HepG2 (cell line): ENCODE data around the gene IL32. TPM values are rescaled to one million over a fixed set of nuclear protein-coding genes. Genes with fewer than 3 reads are reported as not detected.

Experiments used
- AFF4 ChIP-seq: sonication (generic); formaldehyde crosslinking; IDR thresholded peaks from 2 replicates; pipeline ENCODE4 v1.4.0; 2020; ENCODE audit warnings: missing genetic modification reagents
- ATRX ChIP-seq: sonication (generic); formaldehyde crosslinking; IDR thresholded peaks from 2 replicates; pipeline ENCODE4 v1.4.0; 2020; ENCODE audit warnings: missing genetic modification reagents, borderline replicate concordance
- DNMT3B ChIP-seq: conservative IDR thresholded peaks from 2 replicates; pipeline ENCODE4 v1.6.1; 2016; ENCODE audit warnings: missing biosample characterization, control low read depth
- GLI4 ChIP-seq: sonication (generic); formaldehyde crosslinking; IDR thresholded peaks from 2 replicates; pipeline ENCODE4 v1.5.1; 2020; ENCODE audit warnings: missing genetic modification reagents, mild to moderate bottlenecking, moderate library complexity, borderline replicate concordance
- HCFC1 ChIP-seq: fragments of 150-350 bp; IDR thresholded peaks from 2 replicates; pipeline ENCODE4 v1.6.1; 2014; ENCODE audit warnings: low read depth, low read length
- KAT2B ChIP-seq: fragments of 150-350 bp; IDR thresholded peaks from 2 replicates; pipeline ENCODE4 v1.6.1; 2014; ENCODE audit warnings: low read depth, low read length, borderline replicate concordance
- MTF2 ChIP-seq: sonication (generic); formaldehyde crosslinking; IDR thresholded peaks from 2 replicates; pipeline ENCODE4 v1.5.0; 2020; ENCODE audit warnings: missing genetic modification reagents, borderline replicate concordance
- NRL ChIP-seq: sonication (generic); formaldehyde crosslinking; IDR thresholded peaks from 2 replicates; pipeline ENCODE4 v1.5.0; 2020; ENCODE audit warnings: missing genetic modification reagents, mild to moderate bottlenecking, moderate library complexity, borderline replicate concordance
- PAX8 ChIP-seq: sonication (generic); formaldehyde crosslinking; IDR thresholded peaks from 2 replicates; pipeline ENCODE4 v1.8.0; 2022; ENCODE audit warnings: mild to moderate bottlenecking, missing genetic modification reagents, borderline replicate concordance
- ZNF407 ChIP-seq: sonication (generic); formaldehyde crosslinking; IDR thresholded peaks from one replicate; pipeline ENCODE4 v1.5.1; 2020; ENCODE audit warnings: mild to moderate bottlenecking, missing genetic modification reagents; ENCODE audit errors: not compliant biosample characterization
- ZNF451 ChIP-seq: sonication (generic); formaldehyde crosslinking; IDR thresholded peaks from 2 replicates; pipeline ENCODE4 v1.5.0; 2020; ENCODE audit warnings: mild to moderate bottlenecking, missing genetic modification reagents
- ZNF660 ChIP-seq: sonication (generic); formaldehyde crosslinking; IDR thresholded peaks from 2 replicates; pipeline ENCODE4 v1.5.1; 2020; ENCODE audit warnings: mild to moderate bottlenecking, low read depth, missing genetic modification reagents, borderline replicate concordance
- ZNF790 ChIP-seq: sonication (generic); formaldehyde crosslinking; IDR thresholded peaks from 2 replicates; pipeline ENCODE4 v1.8.0; 2022; ENCODE audit warnings: missing genetic modification reagents, mild to moderate bottlenecking, borderline replicate concordance
- ZSCAN25 ChIP-seq: sonication (generic); formaldehyde crosslinking; IDR thresholded peaks from 2 replicates; pipeline ENCODE4 v1.8.0; 2022; ENCODE audit warnings: mild to moderate bottlenecking, missing genetic modification reagents
- polyA plus RNA-seq, 8 experiments: library from polyadenylated mRNA; depleted of rRNA in 3 of 8; stranded (reverse) in 7 of 8; unstranded in 1 of 8; fragments of >200 nt; fragmentation: Illumina TruSeq in 4 of 8; extraction: Trizol in 4 of 8; gene quantifications; 2 replicates each; pipeline versions ENCODE4 v1.2.1 to v1.2.3, GENCODE V29; 2011 to 2016; ENCODE audit warnings: low read depth in 4 of 8, missing spikeins in 1 of 8, mixed read lengths in 1 of 8; ENCODE audit not compliant: insufficient read depth in 1 of 8
- total RNA-seq, 5 experiments: library from RNA; depleted of rRNA; stranded (reverse); fragments of >200 nt; fragmentation: Illumina TruSeq; extraction: Trizol; gene quantifications; 2 replicates each; pipeline ENCODE4 v1.2.3, GENCODE V29; 2016; ENCODE audit warnings: low read depth in 1 of 5

Gene IL32
- total and polyA plus RNA-seq, 2 of the 13 experiments (the other 11 are each of a cell fraction or from before 2014, with no cell fraction given): 115 to 165 TPM

GRCh38 chr16:3017794-3018506 lies 47.5 kb upstream of the IL32 start, which contains the start of gene CLDN6 (continued):
- no peak for TF ChIP-seq AFF4 (CRISPR knock-in tag)
- peak; percentile 63; the same call in 1 of the 2 replicates for TF ChIP-seq ZSCAN25
- TF ChIP-seq GLI4 (CRISPR knock-in tag): no peak
- no peak for TF ChIP-seq ZNF790 (CRISPR knock-in tag)
- no peak for TF ChIP-seq ZNF660 (CRISPR knock-in tag)
- no peak for TF ChIP-seq MTF2
- TF ChIP-seq PAX8 (CRISPR knock-in tag): no peak
- no peak for TF ChIP-seq HCFC1
- TF ChIP-seq NRL (CRISPR knock-in tag): no peak
- TF ChIP-seq ATRX (CRISPR knock-in tag): no peak
- no peak for TF ChIP-seq ZNF451 (CRISPR knock-in tag)
- no peak for TF ChIP-seq KAT2B
- no peak for TF ChIP-seq ZNF407 (CRISPR knock-in tag)
- no peak for TF ChIP-seq DNMT3B (CRISPR knock-in tag)
